Osteoblast (primary cell): ENCODE data around the gene ANKRD28. TPM values are rescaled to one million over a fixed set of nuclear protein-coding genes. Genes with fewer than 3 reads are reported as not detected.

Source experiments
- DNase-seq: peaks from one replicate; pipeline ENCODE4 v3.0.0; 2011; ENCODE audit warnings: low spot score, mixed read lengths; ENCODE audit not compliant: insufficient read length; ENCODE audit errors: missing footprints
- H2AFZ ChIP-seq: 2 replicates; pipeline ENCODE4 v1.6.0; 2011; ENCODE audit warnings: mild to moderate bottlenecking, low read length
- H3K27ac ChIP-seq: 2 replicates; pipeline ENCODE4 v1.5.1; 2011; ENCODE audit warnings: mild to moderate bottlenecking, low read depth, low read length, moderate library complexity
- H3K27me3 ChIP-seq: 2 replicates; pipeline ENCODE4 v1.6.0; 2012; ENCODE audit warnings: mild to moderate bottlenecking, control low read depth, inconsistent platforms, low read length, moderate library complexity; ENCODE audit not compliant: insufficient read depth
- H3K36me3 ChIP-seq: 2 replicates; pipeline ENCODE4 v1.5.1; 2011; ENCODE audit warnings: mild to moderate bottlenecking, low read length, control low read depth, moderate library complexity; ENCODE audit not compliant: insufficient read depth
- H3K4me1 ChIP-seq: 2 replicates; pipeline ENCODE4 v1.5.1; 2011; ENCODE audit warnings: mild to moderate bottlenecking, low read length, control low read depth, moderate library complexity; ENCODE audit not compliant: insufficient read depth
- H3K4me2 ChIP-seq: 2 replicates; pipeline ENCODE4 v1.6.0; 2011; ENCODE audit warnings: mild to moderate bottlenecking, low read length; ENCODE audit not compliant: insufficient read depth
- H3K4me3 ChIP-seq: fragments of 200-600 bp; sonication (generic); 3 replicates; pipeline ENCODE4 v1.5.1; 2012; ENCODE audit warnings: mild to moderate bottlenecking, low read length, inconsistent platforms; ENCODE audit not compliant: insufficient read depth
- H3K79me2 ChIP-seq: 2 replicates; pipeline ENCODE4 v1.6.0; 2012; ENCODE audit warnings: mild to moderate bottlenecking, low read length, control low read depth, inconsistent platforms; ENCODE audit not compliant: insufficient read depth
- H3K9me3 ChIP-seq: 2 replicates; pipeline ENCODE4 v1.5.1; 2011; ENCODE audit warnings: low read depth, low read length, control low read depth
- H4K20me1 ChIP-seq: 2 replicates; pipeline ENCODE4 v1.6.0; 2012; ENCODE audit warnings: mild to moderate bottlenecking, low read length, control low read depth; ENCODE audit not compliant: insufficient read depth
- total RNA-seq: library from RNA; depleted of rRNA; stranded (reverse); fragments of >200 nt; gene quantifications from 2 replicates; pipeline ENCODE4 v1.2.3, GENCODE V29; 2012
- TF ChIP-seq, protein P1 (sequence below): IDR thresholded peaks from 2 replicates; pipeline ENCODE4 v1.5.1; 2011; ENCODE audit warnings: mild to moderate bottlenecking, low read depth, low read length, moderate library complexity; ENCODE audit errors: extremely low read depth

Gene ANKRD28
- total RNA-seq, 1 donor: 223 TPM

DNA sequence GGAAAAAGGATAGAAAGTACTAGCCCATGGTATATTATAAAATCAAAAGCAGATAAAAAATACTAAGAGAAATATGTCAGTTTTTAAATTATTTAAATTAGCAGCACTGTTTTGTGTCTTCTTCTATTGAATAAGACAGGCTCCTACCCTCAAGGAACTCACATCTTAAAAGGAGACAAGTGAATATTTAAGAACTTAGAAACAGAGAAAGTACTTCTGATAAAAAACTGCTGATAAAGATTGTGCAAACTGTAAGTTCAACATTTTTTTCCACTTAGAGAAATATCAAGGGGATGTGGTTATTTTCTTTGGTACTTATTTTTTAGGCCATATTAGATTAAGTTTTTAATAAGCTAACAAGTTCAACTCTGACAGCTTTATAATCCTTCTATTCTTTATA is 3.0 kb upstream of the ANKRD28 start:
- H3K4me3 ChIP-seq: no peak overlapping the region
- TF ChIP-seq, protein P1, sequence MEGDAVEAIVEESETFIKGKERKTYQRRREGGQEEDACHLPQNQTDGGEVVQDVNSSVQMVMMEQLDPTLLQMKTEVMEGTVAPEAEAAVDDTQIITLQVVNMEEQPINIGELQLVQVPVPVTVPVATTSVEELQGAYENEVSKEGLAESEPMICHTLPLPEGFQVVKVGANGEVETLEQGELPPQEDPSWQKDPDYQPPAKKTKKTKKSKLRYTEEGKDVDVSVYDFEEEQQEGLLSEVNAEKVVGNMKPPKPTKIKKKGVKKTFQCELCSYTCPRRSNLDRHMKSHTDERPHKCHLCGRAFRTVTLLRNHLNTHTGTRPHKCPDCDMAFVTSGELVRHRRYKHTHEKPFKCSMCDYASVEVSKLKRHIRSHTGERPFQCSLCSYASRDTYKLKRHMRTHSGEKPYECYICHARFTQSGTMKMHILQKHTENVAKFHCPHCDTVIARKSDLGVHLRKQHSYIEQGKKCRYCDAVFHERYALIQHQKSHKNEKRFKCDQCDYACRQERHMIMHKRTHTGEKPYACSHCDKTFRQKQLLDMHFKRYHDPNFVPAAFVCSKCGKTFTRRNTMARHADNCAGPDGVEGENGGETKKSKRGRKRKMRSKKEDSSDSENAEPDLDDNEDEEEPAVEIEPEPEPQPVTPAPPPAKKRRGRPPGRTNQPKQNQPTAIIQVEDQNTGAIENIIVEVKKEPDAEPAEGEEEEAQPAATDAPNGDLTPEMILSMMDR: no peak
- no peak for DNase-seq
- no peaks in the 10 kb centered on the region for H3K27me3 ChIP-seq
- H3K36me3 ChIP-seq: no peaks in the 10 kb centered on the region
- no peak overlapping the region for H2AFZ ChIP-seq
- peaks cover 67% of the 10 kb centered on the region for H3K79me2 ChIP-seq
- H3K9me3 ChIP-seq: no peaks in the 10 kb centered on the region
- H3K4me1 ChIP-seq: peaks cover 40% of the 10 kb centered on the region
- H3K27ac ChIP-seq: peak overlapping the region; percentile 40
- H3K4me2 ChIP-seq: no peak overlapping the region
- no peaks in the 10 kb centered on the region for H4K20me1 ChIP-seq

DNA sequence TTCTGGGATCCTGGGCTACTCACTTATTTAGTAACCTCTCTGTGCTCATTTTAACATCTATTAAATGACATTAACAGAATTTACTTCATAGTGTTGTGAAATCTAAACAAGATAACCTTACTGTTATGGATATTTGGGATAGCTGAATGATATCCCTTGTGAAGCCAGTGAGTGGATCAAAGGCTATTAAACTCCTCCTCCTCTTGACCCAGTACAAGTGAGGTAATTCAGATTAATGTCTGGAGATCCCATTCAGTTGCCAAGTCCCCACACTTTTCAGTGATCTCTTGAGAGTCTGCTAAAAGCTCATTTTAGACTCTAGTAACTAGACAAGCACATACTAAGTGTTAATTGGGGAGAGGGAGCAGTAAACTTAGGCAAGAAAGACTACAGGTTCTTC is 2.5 kb upstream of the ANKRD28 start:
- Histone ChIP-seq H3K4me3 (no peak overlapping the region), H3K4me1 (peaks cover 38% of the 10 kb centered on the region), H3K4me2 (no peak overlapping the region), H2AFZ (no peak overlapping the region), H3K79me2 (peaks cover 71% of the 10 kb centered on the region), H3K27ac (peak overlapping the region; percentile 40), H3K27me3 (no peaks in the 10 kb centered on the region), H3K36me3 (no peaks in the 10 kb centered on the region), H3K9me3 (no peaks in the 10 kb centered on the region), H4K20me1 (no peaks in the 10 kb centered on the region)
- TF ChIP-seq, protein P1: no peak
- DNase-seq: no peak

DNA sequence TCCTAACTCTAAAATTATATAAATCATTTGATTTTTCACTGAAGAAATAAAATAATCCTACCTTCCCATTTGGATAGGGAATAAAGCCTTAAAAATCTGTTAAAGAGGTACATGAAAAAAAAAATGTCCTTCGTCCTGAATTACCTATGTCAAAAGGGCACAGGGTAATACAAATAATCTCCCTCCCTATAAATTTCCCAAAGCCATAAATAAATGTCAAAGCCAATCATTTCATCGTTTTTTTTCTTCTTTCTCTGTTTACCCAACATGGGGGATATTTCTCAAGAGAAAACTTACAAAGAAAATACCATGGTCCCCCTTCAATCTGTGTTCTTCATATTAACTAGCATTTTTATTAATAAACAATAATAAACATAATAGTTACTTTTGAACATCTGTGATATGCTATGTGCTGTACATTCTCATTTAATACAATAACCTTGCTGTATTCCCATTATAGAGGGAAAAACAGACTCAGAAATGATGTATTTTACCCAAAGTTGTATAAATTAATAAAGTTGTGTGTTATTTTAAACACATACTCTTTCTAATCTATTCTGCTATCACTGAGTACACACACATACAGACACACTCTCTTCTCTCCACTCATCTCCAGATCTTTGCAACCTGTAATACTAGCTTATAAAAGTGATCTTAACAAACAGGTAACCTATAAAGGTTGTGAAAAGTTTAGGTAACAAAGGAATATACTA is 910 bp upstream of the ANKRD28 start:
- no peaks in the 10 kb centered on the region for H3K9me3 ChIP-seq
- H3K36me3 ChIP-seq: peaks cover under 1% of the 10 kb centered on the region
- H3K79me2 ChIP-seq: peaks cover 80% of the 10 kb centered on the region
- H3K4me3 ChIP-seq: peak overlapping the region; percentile 8
- no peaks in the 10 kb centered on the region for H4K20me1 ChIP-seq
- peak overlapping the region; percentile 99 for H3K27ac ChIP-seq
- no peaks in the 10 kb centered on the region for H3K27me3 ChIP-seq
- H2AFZ ChIP-seq: no peak overlapping the region
- H3K4me2 ChIP-seq: peak overlapping the region; percentile 94
- peaks cover 32% of the 10 kb centered on the region for H3K4me1 ChIP-seq
- DNase-seq: no peak
- TF ChIP-seq, protein P1: no peak

DNA sequence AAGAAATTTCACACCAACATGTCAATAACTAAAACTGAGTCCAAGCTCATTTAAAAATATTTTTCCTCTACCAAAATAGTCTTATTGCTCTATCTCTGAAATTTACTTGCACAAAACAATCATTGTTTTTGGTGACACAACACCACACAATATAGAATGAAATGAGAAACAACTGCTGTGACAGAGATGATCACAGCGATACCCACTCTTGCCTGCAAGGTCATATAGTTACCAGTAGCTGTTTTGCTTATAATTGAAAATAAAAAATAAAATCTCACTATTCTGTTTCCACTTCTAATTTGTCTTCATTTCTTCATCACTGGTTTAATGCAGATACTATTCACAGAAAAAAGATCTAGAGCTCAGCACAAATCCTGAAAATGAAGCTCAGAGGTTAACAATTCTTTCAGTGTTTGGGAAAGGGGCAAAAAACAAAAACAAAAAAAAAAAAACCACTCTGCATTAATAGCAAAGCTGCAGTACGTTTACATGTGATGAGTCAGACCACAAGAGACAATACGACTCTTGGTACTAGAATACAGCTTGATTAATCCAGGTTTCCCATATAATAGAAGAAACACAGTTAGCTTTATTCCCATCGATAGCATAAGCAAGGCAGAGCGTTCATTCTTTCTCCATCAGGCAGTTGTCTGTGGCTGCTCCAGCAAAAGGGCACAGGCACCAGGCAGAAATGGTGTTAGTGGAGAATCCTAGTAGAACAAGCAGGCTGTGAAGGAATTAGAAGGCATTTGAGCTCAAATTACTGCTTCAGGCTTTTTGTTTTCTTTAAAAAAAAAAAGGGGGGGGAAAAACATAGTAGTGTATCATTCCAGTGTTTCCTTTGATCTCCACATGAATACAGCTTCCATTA is 773 bp downstream of the ANKRD28 start:
- TF ChIP-seq, protein P1: no peak
- H3K4me1 ChIP-seq: peaks cover 43% of the 10 kb centered on the region
- H3K4me3 ChIP-seq: peak overlapping the region; percentile 77
- H3K27ac ChIP-seq: peak overlapping the region; percentile 99
- H4K20me1 ChIP-seq: no peaks in the 10 kb centered on the region
- H3K79me2 ChIP-seq: peaks cover 85% of the 10 kb centered on the region
- peak overlapping the region; percentile 94 for H3K4me2 ChIP-seq
- no peak overlapping the region for H2AFZ ChIP-seq
- peaks cover 13% of the 10 kb centered on the region for H3K36me3 ChIP-seq
- DNase-seq: no peak
- H3K9me3 ChIP-seq: no peaks in the 10 kb centered on the region
- no peaks in the 10 kb centered on the region for H3K27me3 ChIP-seq
